ENCODE data around the gene RERGL. TPM values are rescaled to one million over a fixed set of nuclear protein-coding genes. Genes with fewer than 3 reads are reported as not detected.
"Not testable (repeated sequence)": the region's sequence is repeated elsewhere in the genome, so short reads cannot be mapped to it uniquely, and the experiment has no call there.

The RERGL gene
- total RNA-seq, 1 experiment from 2014 or later = not detected

DNA sequence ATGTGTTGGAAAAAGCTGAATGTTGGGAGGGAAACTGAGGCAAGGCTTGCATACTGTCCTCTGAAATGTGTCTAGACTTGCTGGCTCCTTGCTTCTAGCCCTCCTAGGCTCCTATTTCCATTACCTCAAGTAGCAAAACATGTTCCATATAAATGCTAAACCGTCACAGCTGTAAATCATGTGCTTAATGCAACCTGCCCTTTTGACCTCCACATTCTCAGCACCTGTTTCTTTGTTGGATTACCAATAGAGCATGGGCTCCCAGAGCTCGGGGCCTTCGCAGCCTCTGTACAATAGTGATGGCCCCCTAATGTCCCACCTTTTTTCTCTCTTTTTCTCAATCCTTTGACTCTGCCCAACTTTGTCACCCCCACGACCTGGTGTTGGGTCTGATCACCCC, 23.3 kb downstream of the RERGL start:
- Histone ChIP-seq H3K4me1 (ENCODE audit: insufficient read depth, low read length) (0 out of 2 replicates have a peak, but pooled peaks cover 2% of the 10 kb centered on the region), H4K20me1 (ENCODE audit: control insufficient read depth, insufficient read depth, insufficient read length) (no peaks in the 10 kb centered on the region), H4K91ac (ENCODE audit: insufficient read length, low read depth, low read length) (no peak overlapping the region), H3K23ac (ENCODE audit: insufficient read length, low read depth, low read length) (no peak overlapping the region), H3K79me2 (ENCODE audit: insufficient read depth, low read length) (no peaks in the 10 kb centered on the region), H3K23me2 (ENCODE audit: insufficient read length, low read depth, low read length, poor library complexity, severe bottlenecking) (no peaks in the 10 kb centered on the region), H3T11ph (ENCODE audit: low read length) (no peak overlapping the region), H3K4ac (ENCODE audit: low read depth, low read length) (no peak overlapping the region), H3K4me2 (ENCODE audit: insufficient read depth, insufficient read length, low read length) (no peak overlapping the region), H3K56ac (ENCODE audit: insufficient read length, low read depth, low read length) (no peak overlapping the region), H3K27me3 (ENCODE audit: insufficient read depth, low read length) (no peaks in the 10 kb centered on the region), H3K27ac (ENCODE audit: insufficient read length, low read depth, low read length) (no peak overlapping the region), H3K9ac (ENCODE audit: extremely low read depth, insufficient read length, low read length) (no peak overlapping the region), H2AFZ (ENCODE audit: low read length) (no peak overlapping the region), H4K8ac (replicated peaks; ENCODE audit: insufficient read length, low read depth, low read length) (no peak overlapping the region), H3K79me1 (ENCODE audit: insufficient read depth, low read depth, low read length, poor library complexity, severe bottlenecking) (no peaks in the 10 kb centered on the region), H4K5ac (ENCODE audit: insufficient read length, low read depth, low read length) (no peak overlapping the region), H3K14ac (ENCODE audit: insufficient read depth, low read length) (no peak overlapping the region), H2BK15ac (ENCODE audit: low read depth, low read length) (no peak overlapping the region), H2AK5ac (ENCODE audit: insufficient read length, low read length) (no peak overlapping the region), H2BK12ac (ENCODE audit: insufficient read length, low read depth, low read length) (no peak overlapping the region), H3K18ac (ENCODE audit: insufficient read length, low read depth, low read length) (no peak overlapping the region), H2BK120ac (ENCODE audit: low read depth, low read length, poor library complexity, severe bottlenecking) (no peak overlapping the region), H2BK5ac (ENCODE audit: insufficient read length, low read length) (no peak overlapping the region), H2BK20ac (ENCODE audit: low read depth, low read length, poor library complexity, severe bottlenecking) (no peak overlapping the region), H3K9me3 (ENCODE audit: control insufficient read depth, low read depth, low read length) (no peaks in the 10 kb centered on the region)
- DNase-seq = no peak
- Mint-ChIP-seq H3K9me3 (peaks cover 18 to 23% of the 10 kb centered on the region in 2 experiments), H3K27me3 (ENCODE audit: low read depth) (peaks cover 1% of the 10 kb centered on the region; the same call in 1 of the 2 replicates), H3K4me1 (peaks cover 28 to 29% of the 10 kb centered on the region in 2 experiments), H3K27ac (peak overlapping the region in 1 of 3 experiments; percentile 46; a peak in 2 of 7 replicates), H3K4me3 (no peak overlapping the region), H3K36me3 (ENCODE audit: insufficient read depth in 1 of 3, low read depth in 3 of 3) (peaks cover 8 to 22% (median 14%) of the 10 kb centered on the region in 3 experiments; a peak in 5 of 7 replicates)
- no CpG with 5 or more reads among the region's 4 CpGs for WGBS (ENCODE audit: extremely low coverage, insufficient read length, low lambda C conversion rate)
- TF ChIP-seq, protein P1, sequence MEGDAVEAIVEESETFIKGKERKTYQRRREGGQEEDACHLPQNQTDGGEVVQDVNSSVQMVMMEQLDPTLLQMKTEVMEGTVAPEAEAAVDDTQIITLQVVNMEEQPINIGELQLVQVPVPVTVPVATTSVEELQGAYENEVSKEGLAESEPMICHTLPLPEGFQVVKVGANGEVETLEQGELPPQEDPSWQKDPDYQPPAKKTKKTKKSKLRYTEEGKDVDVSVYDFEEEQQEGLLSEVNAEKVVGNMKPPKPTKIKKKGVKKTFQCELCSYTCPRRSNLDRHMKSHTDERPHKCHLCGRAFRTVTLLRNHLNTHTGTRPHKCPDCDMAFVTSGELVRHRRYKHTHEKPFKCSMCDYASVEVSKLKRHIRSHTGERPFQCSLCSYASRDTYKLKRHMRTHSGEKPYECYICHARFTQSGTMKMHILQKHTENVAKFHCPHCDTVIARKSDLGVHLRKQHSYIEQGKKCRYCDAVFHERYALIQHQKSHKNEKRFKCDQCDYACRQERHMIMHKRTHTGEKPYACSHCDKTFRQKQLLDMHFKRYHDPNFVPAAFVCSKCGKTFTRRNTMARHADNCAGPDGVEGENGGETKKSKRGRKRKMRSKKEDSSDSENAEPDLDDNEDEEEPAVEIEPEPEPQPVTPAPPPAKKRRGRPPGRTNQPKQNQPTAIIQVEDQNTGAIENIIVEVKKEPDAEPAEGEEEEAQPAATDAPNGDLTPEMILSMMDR (conservative IDR thresholded peaks at IDR 0.05) = no peak

DNA sequence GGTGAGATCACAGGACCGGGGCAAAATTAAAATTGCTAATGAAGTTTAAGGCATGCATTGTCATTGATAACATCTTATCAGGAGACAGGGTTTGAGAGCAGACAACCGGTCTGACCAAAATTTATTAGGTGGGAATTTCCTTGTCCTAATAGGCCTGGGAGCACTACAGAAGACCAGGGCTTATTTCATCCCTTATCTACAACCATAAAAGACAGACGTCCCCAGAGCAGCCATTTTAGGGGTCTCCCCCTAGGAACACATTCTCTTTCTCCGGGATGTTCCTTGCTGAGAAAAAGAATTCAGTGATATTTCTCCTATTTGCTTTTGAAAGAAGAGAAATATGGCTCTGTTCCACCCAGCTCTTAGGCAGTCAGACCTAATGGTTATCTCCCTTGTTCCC, 27.1 kb downstream of the RERGL start:
- H3K4me3 Mint-ChIP-seq; H2BK15ac ChIP-seq (ENCODE audit: low read depth, low read length); H4K20me1 ChIP-seq (ENCODE audit: control insufficient read depth, insufficient read depth, insufficient read length); H3K4me1 ChIP-seq (ENCODE audit: insufficient read depth, low read length); H4K91ac ChIP-seq (ENCODE audit: insufficient read length, low read depth, low read length); H3K14ac ChIP-seq (ENCODE audit: insufficient read depth, low read length); H3K23ac ChIP-seq (ENCODE audit: insufficient read length, low read depth, low read length); H4K8ac ChIP-seq (replicated peaks; ENCODE audit: insufficient read length, low read depth, low read length); H2AK5ac ChIP-seq (ENCODE audit: insufficient read length, low read length); H3K27ac ChIP-seq (ENCODE audit: insufficient read length, low read depth, low read length); H3K27ac Mint-ChIP-seq; H3K4me2 ChIP-seq (ENCODE audit: insufficient read depth, insufficient read length, low read length); DNase-seq; H2BK20ac ChIP-seq (ENCODE audit: low read depth, low read length, poor library complexity, severe bottlenecking); H3K18ac ChIP-seq (ENCODE audit: insufficient read length, low read depth, low read length); H3K27me3 ChIP-seq (ENCODE audit: insufficient read depth, low read length); H3T11ph ChIP-seq (ENCODE audit: low read length); H3K27me3 Mint-ChIP-seq (ENCODE audit: low read depth); H2BK12ac ChIP-seq (ENCODE audit: insufficient read length, low read depth, low read length); H3K9me3 ChIP-seq (ENCODE audit: control insufficient read depth, low read depth, low read length); H2BK120ac ChIP-seq (ENCODE audit: low read depth, low read length, poor library complexity, severe bottlenecking); H3K9ac ChIP-seq (ENCODE audit: extremely low read depth, insufficient read length, low read length); H3K79me1 ChIP-seq (ENCODE audit: insufficient read depth, low read depth, low read length, poor library complexity, severe bottlenecking); H3K56ac ChIP-seq (ENCODE audit: insufficient read length, low read depth, low read length); H2AFZ ChIP-seq (ENCODE audit: low read length); H3K23me2 ChIP-seq (ENCODE audit: insufficient read length, low read depth, low read length, poor library complexity, severe bottlenecking); H4K5ac ChIP-seq (ENCODE audit: insufficient read length, low read depth, low read length); H3K4ac ChIP-seq (ENCODE audit: low read depth, low read length); H3K79me2 ChIP-seq (ENCODE audit: insufficient read depth, low read length); H2BK5ac ChIP-seq (ENCODE audit: insufficient read length, low read length): not testable (repeated sequence)
- Mint-ChIP-seq H3K4me1 (peaks cover 13% of the 10 kb centered on the region in 2 experiments), H3K36me3 (ENCODE audit: insufficient read depth in 1 of 3, low read depth in 3 of 3) (peaks cover 12 to 48% (median 18%) of the 10 kb centered on the region in 3 experiments; a peak in 5 of 7 replicates), H3K9me3 (peaks cover 34 to 38% of the 10 kb centered on the region in 2 experiments)
- WGBS (ENCODE audit: extremely low coverage, insufficient read length, low lambda C conversion rate) = no CpG with 5 or more reads among the region's 4 CpGs

Data from H9 (cell line).